ENCODE measurements around the gene PHOSPHO2. TPM values are rescaled to one million over a fixed set of nuclear protein-coding genes. Genes with fewer than 3 reads are reported as not detected.

The PHOSPHO2 gene
- total and polyA plus RNA-seq, 9 of the 15 experiments (the other 6 are each of a cell fraction or from before 2014, with no cell fraction given) = 7.8 to 19.1 (median 11.7) TPM

DNA sequence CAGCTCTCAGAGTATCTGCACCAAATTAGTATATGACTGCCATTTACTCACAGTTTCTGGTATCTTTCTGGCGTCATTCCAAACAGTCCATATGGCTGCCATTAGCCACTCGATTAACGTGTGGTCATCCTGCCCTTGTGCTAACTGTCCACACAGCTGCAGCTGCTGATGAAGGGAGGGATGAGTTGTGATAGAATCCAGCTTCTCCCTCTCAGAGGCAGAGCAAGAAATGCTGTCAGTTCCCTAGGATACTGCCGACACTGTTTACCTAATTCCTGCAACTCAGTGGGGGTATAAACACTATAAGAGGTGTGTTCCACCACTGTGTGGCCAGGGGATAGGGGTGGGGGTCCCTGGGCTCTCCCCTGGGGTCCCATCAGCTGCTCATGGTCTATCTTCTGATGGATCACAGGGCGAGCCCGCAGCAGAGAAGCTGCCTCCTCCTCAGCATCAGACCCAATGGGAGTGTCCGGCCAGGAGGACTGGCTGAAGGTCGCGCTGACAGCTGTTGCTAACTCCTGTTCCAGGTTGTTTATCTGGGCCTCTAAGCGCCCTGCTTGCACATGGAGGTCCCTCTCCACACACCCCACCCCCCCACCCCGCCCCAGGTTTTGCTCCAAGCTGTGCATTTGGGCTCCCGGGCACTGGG is 22.1 kb downstream of the PHOSPHO2 start (continued):
- TF ChIP-seq CAMTA2 (CRISPR knock-in tag; conservative IDR thresholded peaks at IDR 0.05) (no peak), ZNF444 (CRISPR knock-in tag; IDR thresholded peaks at IDR 0.05) (no peak), KLF6 (CRISPR knock-in tag; IDR thresholded peaks at IDR 0.05; ENCODE audit: borderline replicate concordance) (no peak), SP2 (IDR thresholded peaks at IDR 0.05; ENCODE audit: extremely low read depth, low read depth, low read length, poor library complexity, severe bottlenecking) (no peak), FOXK1 (CRISPR knock-in tag; IDR thresholded peaks at IDR 0.05; ENCODE audit: borderline replicate concordance) (no peak), COPS2 (conservative IDR thresholded peaks at IDR 0.05) (no peak), ESRRA (IDR thresholded peaks at IDR 0.05; ENCODE audit: borderline replicate concordance, low read depth) (no peak), CBX8 (IDR thresholded peaks at IDR 0.05; ENCODE audit: borderline replicate concordance, extremely low read depth, low read depth, low read length, poor library complexity, severe bottlenecking) (no peak), SNRNP70 (optimal IDR thresholded peaks at IDR 0.05; ENCODE audit: low read depth, low read length) (no peak)
- TF ChIP-seq, protein P1, sequence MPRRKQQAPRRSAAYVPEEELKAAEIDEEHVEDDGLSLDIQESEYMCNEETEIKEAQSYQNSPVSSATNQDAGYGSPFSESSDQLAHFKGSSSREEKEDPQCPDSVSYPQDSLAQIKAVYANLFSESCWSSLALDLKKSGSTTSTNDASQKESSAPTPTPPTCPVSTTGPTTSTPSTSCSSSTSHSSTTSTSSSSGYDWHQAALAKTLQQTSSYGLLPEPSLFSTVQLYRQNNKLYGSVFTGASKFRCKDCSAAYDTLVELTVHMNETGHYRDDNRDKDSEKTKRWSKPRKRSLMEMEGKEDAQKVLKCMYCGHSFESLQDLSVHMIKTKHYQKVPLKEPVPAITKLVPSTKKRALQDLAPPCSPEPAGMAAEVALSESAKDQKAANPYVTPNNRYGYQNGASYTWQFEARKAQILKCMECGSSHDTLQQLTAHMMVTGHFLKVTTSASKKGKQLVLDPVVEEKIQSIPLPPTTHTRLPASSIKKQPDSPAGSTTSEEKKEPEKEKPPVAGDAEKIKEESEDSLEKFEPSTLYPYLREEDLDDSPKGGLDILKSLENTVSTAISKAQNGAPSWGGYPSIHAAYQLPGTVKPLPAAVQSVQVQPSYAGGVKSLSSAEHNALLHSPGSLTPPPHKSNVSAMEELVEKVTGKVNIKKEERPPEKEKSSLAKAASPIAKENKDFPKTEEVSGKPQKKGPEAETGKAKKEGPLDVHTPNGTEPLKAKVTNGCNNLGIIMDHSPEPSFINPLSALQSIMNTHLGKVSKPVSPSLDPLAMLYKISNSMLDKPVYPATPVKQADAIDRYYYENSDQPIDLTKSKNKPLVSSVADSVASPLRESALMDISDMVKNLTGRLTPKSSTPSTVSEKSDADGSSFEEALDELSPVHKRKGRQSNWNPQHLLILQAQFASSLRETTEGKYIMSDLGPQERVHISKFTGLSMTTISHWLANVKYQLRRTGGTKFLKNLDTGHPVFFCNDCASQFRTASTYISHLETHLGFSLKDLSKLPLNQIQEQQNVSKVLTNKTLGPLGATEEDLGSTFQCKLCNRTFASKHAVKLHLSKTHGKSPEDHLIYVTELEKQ (CRISPR knock-in tag; IDR thresholded peaks at IDR 0.05) = no peak
- TF ChIP-seq, protein P2, sequence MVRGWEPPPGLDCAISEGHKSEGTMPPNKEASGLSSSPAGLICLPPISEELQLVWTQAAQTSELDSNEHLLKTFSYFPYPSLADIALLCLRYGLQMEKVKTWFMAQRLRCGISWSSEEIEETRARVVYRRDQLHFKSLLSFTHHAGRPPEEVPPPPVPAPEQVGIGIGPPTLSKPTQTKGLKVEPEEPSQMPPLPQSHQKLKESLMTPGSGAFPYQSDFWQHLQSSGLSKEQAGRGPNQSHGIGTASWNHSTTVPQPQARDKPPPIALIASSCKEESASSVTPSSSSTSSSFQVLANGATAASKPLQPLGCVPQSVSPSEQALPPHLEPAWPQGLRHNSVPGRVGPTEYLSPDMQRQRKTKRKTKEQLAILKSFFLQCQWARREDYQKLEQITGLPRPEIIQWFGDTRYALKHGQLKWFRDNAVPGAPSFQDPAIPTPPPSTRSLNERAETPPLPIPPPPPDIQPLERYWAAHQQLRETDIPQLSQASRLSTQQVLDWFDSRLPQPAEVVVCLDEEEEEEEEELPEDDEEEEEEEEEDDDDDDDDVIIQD (CRISPR knock-in tag; IDR thresholded peaks at IDR 0.05) = no peak
- TF ChIP-seq, protein P3, sequence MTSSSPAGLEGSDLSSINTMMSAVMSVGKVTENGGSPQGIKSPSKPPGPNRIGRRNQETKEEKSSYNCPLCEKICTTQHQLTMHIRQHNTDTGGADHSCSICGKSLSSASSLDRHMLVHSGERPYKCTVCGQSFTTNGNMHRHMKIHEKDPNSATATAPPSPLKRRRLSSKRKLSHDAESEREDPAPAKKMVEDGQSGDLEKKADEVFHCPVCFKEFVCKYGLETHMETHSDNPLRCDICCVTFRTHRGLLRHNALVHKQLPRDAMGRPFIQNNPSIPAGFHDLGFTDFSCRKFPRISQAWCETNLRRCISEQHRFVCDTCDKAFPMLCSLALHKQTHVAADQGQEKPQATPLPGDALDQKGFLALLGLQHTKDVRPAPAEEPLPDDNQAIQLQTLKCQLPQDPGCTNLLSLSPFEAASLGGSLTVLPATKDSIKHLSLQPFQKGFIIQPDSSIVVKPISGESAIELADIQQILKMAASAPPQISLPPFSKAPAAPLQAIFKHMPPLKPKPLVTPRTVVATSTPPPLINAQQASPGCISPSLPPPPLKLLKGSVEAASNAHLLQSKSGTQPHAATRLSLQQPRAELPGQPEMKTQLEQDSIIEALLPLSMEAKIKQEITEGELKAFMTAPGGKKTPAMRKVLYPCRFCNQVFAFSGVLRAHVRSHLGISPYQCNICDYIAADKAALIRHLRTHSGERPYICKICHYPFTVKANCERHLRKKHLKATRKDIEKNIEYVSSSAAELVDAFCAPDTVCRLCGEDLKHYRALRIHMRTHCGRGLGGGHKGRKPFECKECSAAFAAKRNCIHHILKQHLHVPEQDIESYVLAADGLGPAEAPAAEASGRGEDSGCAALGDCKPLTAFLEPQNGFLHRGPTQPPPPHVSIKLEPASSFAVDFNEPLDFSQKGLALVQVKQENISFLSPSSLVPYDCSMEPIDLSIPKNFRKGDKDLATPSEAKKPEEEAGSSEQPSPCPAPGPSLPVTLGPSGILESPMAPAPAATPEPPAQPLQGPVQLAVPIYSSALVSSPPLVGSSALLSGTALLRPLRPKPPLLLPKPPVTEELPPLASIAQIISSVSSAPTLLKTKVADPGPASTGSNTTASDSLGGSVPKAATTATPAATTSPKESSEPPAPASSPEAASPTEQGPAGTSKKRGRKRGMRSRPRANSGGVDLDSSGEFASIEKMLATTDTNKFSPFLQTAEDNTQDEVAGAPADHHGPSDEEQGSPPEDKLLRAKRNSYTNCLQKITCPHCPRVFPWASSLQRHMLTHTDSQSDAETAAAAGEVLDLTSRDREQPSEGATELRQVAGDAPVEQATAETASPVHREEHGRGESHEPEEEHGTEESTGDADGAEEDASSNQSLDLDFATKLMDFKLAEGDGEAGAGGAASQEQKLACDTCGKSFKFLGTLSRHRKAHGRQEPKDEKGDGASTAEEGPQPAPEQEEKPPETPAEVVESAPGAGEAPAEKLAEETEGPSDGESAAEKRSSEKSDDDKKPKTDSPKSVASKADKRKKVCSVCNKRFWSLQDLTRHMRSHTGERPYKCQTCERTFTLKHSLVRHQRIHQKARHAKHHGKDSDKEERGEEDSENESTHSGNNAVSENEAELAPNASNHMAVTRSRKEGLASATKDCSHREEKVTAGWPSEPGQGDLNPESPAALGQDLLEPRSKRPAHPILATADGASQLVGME (CRISPR knock-in tag; IDR thresholded peaks at IDR 0.05) = no peak
- TF ChIP-seq, protein P4, sequence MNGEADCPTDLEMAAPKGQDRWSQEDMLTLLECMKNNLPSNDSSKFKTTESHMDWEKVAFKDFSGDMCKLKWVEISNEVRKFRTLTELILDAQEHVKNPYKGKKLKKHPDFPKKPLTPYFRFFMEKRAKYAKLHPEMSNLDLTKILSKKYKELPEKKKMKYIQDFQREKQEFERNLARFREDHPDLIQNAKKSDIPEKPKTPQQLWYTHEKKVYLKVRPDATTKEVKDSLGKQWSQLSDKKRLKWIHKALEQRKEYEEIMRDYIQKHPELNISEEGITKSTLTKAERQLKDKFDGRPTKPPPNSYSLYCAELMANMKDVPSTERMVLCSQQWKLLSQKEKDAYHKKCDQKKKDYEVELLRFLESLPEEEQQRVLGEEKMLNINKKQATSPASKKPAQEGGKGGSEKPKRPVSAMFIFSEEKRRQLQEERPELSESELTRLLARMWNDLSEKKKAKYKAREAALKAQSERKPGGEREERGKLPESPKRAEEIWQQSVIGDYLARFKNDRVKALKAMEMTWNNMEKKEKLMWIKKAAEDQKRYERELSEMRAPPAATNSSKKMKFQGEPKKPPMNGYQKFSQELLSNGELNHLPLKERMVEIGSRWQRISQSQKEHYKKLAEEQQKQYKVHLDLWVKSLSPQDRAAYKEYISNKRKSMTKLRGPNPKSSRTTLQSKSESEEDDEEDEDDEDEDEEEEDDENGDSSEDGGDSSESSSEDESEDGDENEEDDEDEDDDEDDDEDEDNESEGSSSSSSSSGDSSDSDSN (IDR thresholded peaks at IDR 0.05; ENCODE audit: borderline replicate concordance in 1 of 2, low read depth in 2 of 2, low read length in 2 of 2) = no peak
